Measurements from ENCODE around the gene PTPRD.

DNA sequence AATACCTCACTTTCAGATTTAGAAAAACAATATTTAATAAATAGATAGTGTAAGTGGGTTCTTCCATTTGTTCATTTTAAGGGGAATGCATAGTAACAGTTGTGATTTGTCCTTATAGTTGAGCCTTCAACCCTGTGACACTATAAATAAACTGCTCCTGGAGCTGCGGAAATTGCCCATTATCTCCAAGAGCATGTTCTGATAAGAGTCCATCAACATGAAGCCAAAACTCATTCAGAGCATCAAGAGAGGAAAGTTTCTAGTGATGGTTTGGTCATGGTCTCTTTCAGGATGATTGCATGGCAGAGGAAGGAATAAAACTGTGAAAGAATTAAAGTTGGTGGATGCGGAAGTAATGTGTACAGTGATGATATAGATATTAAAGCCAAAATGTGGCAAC is 2041.2 kb downstream of the PTPRD start:
- TF ChIP-seq ZIC2 (tag by site-specific recombination; IDR thresholded peaks at IDR 0.05) (no peak), ZNF792 (tag by site-specific recombination; IDR thresholded peaks at IDR 0.05) (no peak), ZBTB20 (tag by site-specific recombination; IDR thresholded peaks at IDR 0.05) (no peak), HOXA7 (CRISPR knock-in tag; IDR thresholded peaks at IDR 0.05; ENCODE audit: borderline replicate concordance) (no peak)
- TF ChIP-seq, protein P1, sequence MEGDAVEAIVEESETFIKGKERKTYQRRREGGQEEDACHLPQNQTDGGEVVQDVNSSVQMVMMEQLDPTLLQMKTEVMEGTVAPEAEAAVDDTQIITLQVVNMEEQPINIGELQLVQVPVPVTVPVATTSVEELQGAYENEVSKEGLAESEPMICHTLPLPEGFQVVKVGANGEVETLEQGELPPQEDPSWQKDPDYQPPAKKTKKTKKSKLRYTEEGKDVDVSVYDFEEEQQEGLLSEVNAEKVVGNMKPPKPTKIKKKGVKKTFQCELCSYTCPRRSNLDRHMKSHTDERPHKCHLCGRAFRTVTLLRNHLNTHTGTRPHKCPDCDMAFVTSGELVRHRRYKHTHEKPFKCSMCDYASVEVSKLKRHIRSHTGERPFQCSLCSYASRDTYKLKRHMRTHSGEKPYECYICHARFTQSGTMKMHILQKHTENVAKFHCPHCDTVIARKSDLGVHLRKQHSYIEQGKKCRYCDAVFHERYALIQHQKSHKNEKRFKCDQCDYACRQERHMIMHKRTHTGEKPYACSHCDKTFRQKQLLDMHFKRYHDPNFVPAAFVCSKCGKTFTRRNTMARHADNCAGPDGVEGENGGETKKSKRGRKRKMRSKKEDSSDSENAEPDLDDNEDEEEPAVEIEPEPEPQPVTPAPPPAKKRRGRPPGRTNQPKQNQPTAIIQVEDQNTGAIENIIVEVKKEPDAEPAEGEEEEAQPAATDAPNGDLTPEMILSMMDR (tag by site-specific recombination; IDR thresholded peaks at IDR 0.05) = no peak
- TF ChIP-seq, protein P2, sequence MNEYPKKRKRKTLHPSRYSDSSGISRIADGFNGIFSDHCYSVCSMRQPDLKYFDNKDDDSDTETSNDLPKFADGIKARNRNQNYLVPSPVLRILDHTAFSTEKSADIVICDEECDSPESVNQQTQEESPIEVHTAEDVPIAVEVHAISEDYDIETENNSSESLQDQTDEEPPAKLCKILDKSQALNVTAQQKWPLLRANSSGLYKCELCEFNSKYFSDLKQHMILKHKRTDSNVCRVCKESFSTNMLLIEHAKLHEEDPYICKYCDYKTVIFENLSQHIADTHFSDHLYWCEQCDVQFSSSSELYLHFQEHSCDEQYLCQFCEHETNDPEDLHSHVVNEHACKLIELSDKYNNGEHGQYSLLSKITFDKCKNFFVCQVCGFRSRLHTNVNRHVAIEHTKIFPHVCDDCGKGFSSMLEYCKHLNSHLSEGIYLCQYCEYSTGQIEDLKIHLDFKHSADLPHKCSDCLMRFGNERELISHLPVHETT (tag by site-specific recombination; IDR thresholded peaks at IDR 0.05) = no peak
